ENCODE measurements around the gene DDX55.
A peak's percentile ranks its signal among the peaks of the same experiment; 100 is the strongest.
"Not testable (repeated sequence)": the region's sequence is repeated elsewhere in the genome, so short reads cannot be mapped to it uniquely, and the experiment has no call there.

The DDX55 gene
- 36.9 to 54.4 (median 37.2) reads per million in 3 donors for total RNA-seq

- DNase-seq, result peak; percentile 75 to 82 (median 78)
- peak within 1 kb of the TSS; percentile 96 for H3K4me3 ChIP-seq (ENCODE audit: insufficient read depth, low read depth, low read length, poor library complexity, severe bottlenecking)
- peaks cover 9% of the 10 kb centered on the region for H3K4me1 ChIP-seq (ENCODE audit: control insufficient read depth, insufficient read depth, low read length, poor library complexity, severe bottlenecking)
- H3K27me3 ChIP-seq (replicated peaks; ENCODE audit: control insufficient read depth, insufficient read depth, low read length, poor library complexity, severe bottlenecking), result no peaks in the 10 kb centered on the region
- H3K36me3 ChIP-seq (ENCODE audit: control insufficient read depth, insufficient read depth, low read length), result peaks cover 15% of the 10 kb centered on the region
- peak within 1 kb of the TSS; percentile 90 for H3K27ac ChIP-seq (ENCODE audit: insufficient read depth, low read length, poor library complexity, severe bottlenecking)
- H3K9me3 ChIP-seq (ENCODE audit: control insufficient read depth, low read length), result no peaks in the 10 kb centered on the region
These were observed at the start of gene DDX55 for GRCh38 chr12:123601602-123602489. TSS of gene DDX55 (plus strand) at chr12:123602099. CDS start at chr12:123602149, 50 bp downstream.

- not testable (repeated sequence) for DNase-seq; H3K27me3 ChIP-seq (replicated peaks; ENCODE audit: control insufficient read depth, insufficient read depth, low read length, poor library complexity, severe bottlenecking); H3K4me1 ChIP-seq (ENCODE audit: control insufficient read depth, insufficient read depth, low read length, poor library complexity, severe bottlenecking); H3K9me3 ChIP-seq (ENCODE audit: control insufficient read depth, low read length); H3K4me3 ChIP-seq (ENCODE audit: insufficient read depth, low read depth, low read length, poor library complexity, severe bottlenecking); H3K36me3 ChIP-seq (ENCODE audit: control insufficient read depth, insufficient read depth, low read length); H3K27ac ChIP-seq (ENCODE audit: insufficient read depth, low read length, poor library complexity, severe bottlenecking)
These were observed 47.8 kb upstream of the DDX55 start for GRCh38 chr12:123554136-123554535.

GRCh38 chr12:123554843-123555242 is 47.1 kb upstream of the DDX55 start:
- not testable (repeated sequence) for H3K9me3 ChIP-seq (ENCODE audit: control insufficient read depth, low read length); H3K4me1 ChIP-seq (ENCODE audit: control insufficient read depth, insufficient read depth, low read length, poor library complexity, severe bottlenecking); DNase-seq; H3K36me3 ChIP-seq (ENCODE audit: control insufficient read depth, insufficient read depth, low read length); H3K27ac ChIP-seq (ENCODE audit: insufficient read depth, low read length, poor library complexity, severe bottlenecking); H3K27me3 ChIP-seq (replicated peaks; ENCODE audit: control insufficient read depth, insufficient read depth, low read length, poor library complexity, severe bottlenecking); H3K4me3 ChIP-seq (ENCODE audit: insufficient read depth, low read depth, low read length, poor library complexity, severe bottlenecking)

- H3K27ac ChIP-seq (ENCODE audit: insufficient read depth, low read length, poor library complexity, severe bottlenecking); H3K4me1 ChIP-seq (ENCODE audit: control insufficient read depth, insufficient read depth, low read length, poor library complexity, severe bottlenecking); H3K27me3 ChIP-seq (replicated peaks; ENCODE audit: control insufficient read depth, insufficient read depth, low read length, poor library complexity, severe bottlenecking); H3K36me3 ChIP-seq (ENCODE audit: control insufficient read depth, insufficient read depth, low read length); DNase-seq; H3K4me3 ChIP-seq (ENCODE audit: insufficient read depth, low read depth, low read length, poor library complexity, severe bottlenecking); H3K9me3 ChIP-seq (ENCODE audit: control insufficient read depth, low read length): not testable (repeated sequence)
These were observed 43.4 kb upstream of the DDX55 start for GRCh38 chr12:123558487-123558886.

- Histone ChIP-seq H3K4me3 (ENCODE audit: insufficient read depth, low read depth, low read length, poor library complexity, severe bottlenecking) (no peak overlapping the region), H3K27ac (ENCODE audit: insufficient read depth, low read length, poor library complexity, severe bottlenecking) (no peak overlapping the region), H3K36me3 (ENCODE audit: control insufficient read depth, insufficient read depth, low read length) (no peaks in the 10 kb centered on the region), H3K27me3 (replicated peaks; ENCODE audit: control insufficient read depth, insufficient read depth, low read length, poor library complexity, severe bottlenecking) (no peaks in the 10 kb centered on the region), H3K9me3 (ENCODE audit: control insufficient read depth, low read length) (no peaks in the 10 kb centered on the region), H3K4me1 (ENCODE audit: control insufficient read depth, insufficient read depth, low read length, poor library complexity, severe bottlenecking) (no peaks in the 10 kb centered on the region)
- DNase-seq, result no peak
These were observed 42.4 kb upstream of the DDX55 start for GRCh38 chr12:123559468-123559867.

GRCh38 chr12:123571343-123571813 is 30.5 kb upstream of the DDX55 start:
- H3K9me3 ChIP-seq (ENCODE audit: control insufficient read depth, low read length), result no peaks in the 10 kb centered on the region
- H3K36me3 ChIP-seq (ENCODE audit: control insufficient read depth, insufficient read depth, low read length), result no peaks in the 10 kb centered on the region
- H3K4me3 ChIP-seq (ENCODE audit: insufficient read depth, low read depth, low read length, poor library complexity, severe bottlenecking), result no peak overlapping the region
- no peak overlapping the region for H3K27ac ChIP-seq (ENCODE audit: insufficient read depth, low read length, poor library complexity, severe bottlenecking)
- DNase-seq, result no peak
- H3K27me3 ChIP-seq (replicated peaks; ENCODE audit: control insufficient read depth, insufficient read depth, low read length, poor library complexity, severe bottlenecking), result no peaks in the 10 kb centered on the region
- H3K4me1 ChIP-seq (ENCODE audit: control insufficient read depth, insufficient read depth, low read length, poor library complexity, severe bottlenecking), result no peaks in the 10 kb centered on the region

GRCh38 chr12:123572391-123572790 is 29.5 kb upstream of the DDX55 start:
- Histone ChIP-seq H3K4me1 (ENCODE audit: control insufficient read depth, insufficient read depth, low read length, poor library complexity, severe bottlenecking) (no peaks in the 10 kb centered on the region), H3K27me3 (replicated peaks; ENCODE audit: control insufficient read depth, insufficient read depth, low read length, poor library complexity, severe bottlenecking) (no peaks in the 10 kb centered on the region), H3K36me3 (ENCODE audit: control insufficient read depth, insufficient read depth, low read length) (no peaks in the 10 kb centered on the region), H3K4me3 (ENCODE audit: insufficient read depth, low read depth, low read length, poor library complexity, severe bottlenecking) (no peak overlapping the region), H3K27ac (ENCODE audit: insufficient read depth, low read length, poor library complexity, severe bottlenecking) (no peak overlapping the region), H3K9me3 (ENCODE audit: control insufficient read depth, low read length) (no peaks in the 10 kb centered on the region)
- no peak for DNase-seq

- Histone ChIP-seq H3K36me3 (ENCODE audit: control insufficient read depth, insufficient read depth, low read length) (no peaks in the 10 kb centered on the region), H3K4me1 (ENCODE audit: control insufficient read depth, insufficient read depth, low read length, poor library complexity, severe bottlenecking) (no peaks in the 10 kb centered on the region), H3K9me3 (ENCODE audit: control insufficient read depth, low read length) (no peaks in the 10 kb centered on the region), H3K4me3 (ENCODE audit: insufficient read depth, low read depth, low read length, poor library complexity, severe bottlenecking) (no peak overlapping the region), H3K27ac (ENCODE audit: insufficient read depth, low read length, poor library complexity, severe bottlenecking) (no peak overlapping the region), H3K27me3 (replicated peaks; ENCODE audit: control insufficient read depth, insufficient read depth, low read length, poor library complexity, severe bottlenecking) (no peaks in the 10 kb centered on the region)
- DNase-seq, result no peak
These were observed 28.0 kb upstream of the DDX55 start for GRCh38 chr12:123573870-123574269.

- no peaks in the 10 kb centered on the region for H3K36me3 ChIP-seq (ENCODE audit: control insufficient read depth, insufficient read depth, low read length)
- no peaks in the 10 kb centered on the region for H3K4me1 ChIP-seq (ENCODE audit: control insufficient read depth, insufficient read depth, low read length, poor library complexity, severe bottlenecking)
- no peak overlapping the region for H3K27ac ChIP-seq (ENCODE audit: insufficient read depth, low read length, poor library complexity, severe bottlenecking)
- no peaks in the 10 kb centered on the region for H3K27me3 ChIP-seq (replicated peaks; ENCODE audit: control insufficient read depth, insufficient read depth, low read length, poor library complexity, severe bottlenecking)
- no peak for DNase-seq
- no peak overlapping the region for H3K4me3 ChIP-seq (ENCODE audit: insufficient read depth, low read depth, low read length, poor library complexity, severe bottlenecking)
- H3K9me3 ChIP-seq (ENCODE audit: control insufficient read depth, low read length), result no peaks in the 10 kb centered on the region
These were observed 25.3 kb upstream of the DDX55 start for GRCh38 chr12:123576611-123577010.

- Histone ChIP-seq H3K27me3 (replicated peaks; ENCODE audit: control insufficient read depth, insufficient read depth, low read length, poor library complexity, severe bottlenecking) (no peaks in the 10 kb centered on the region), H3K4me3 (ENCODE audit: insufficient read depth, low read depth, low read length, poor library complexity, severe bottlenecking) (no peak overlapping the region), H3K9me3 (ENCODE audit: control insufficient read depth, low read length) (no peaks in the 10 kb centered on the region), H3K4me1 (ENCODE audit: control insufficient read depth, insufficient read depth, low read length, poor library complexity, severe bottlenecking) (peaks cover 8% of the 10 kb centered on the region), H3K27ac (ENCODE audit: insufficient read depth, low read length, poor library complexity, severe bottlenecking) (no peak overlapping the region), H3K36me3 (ENCODE audit: control insufficient read depth, insufficient read depth, low read length) (no peaks in the 10 kb centered on the region)
- no peak for DNase-seq
These were observed 23.7 kb upstream of the DDX55 start for GRCh38 chr12:123578243-123578642.

Measured in effector memory CD4-positive, alpha-beta T cell (primary cell).